GM23248 (cell line): ENCODE measurements around the gene PTPN14. TPM values are rescaled to one million over a fixed set of nuclear protein-coding genes. Genes with fewer than 3 reads are reported as not detected.

Experiments used
- DNase-seq: peaks from one replicate; pipeline ENCODE4 v3.0.0-alpha.2; 2015
- H2AFZ ChIP-seq: fragments of 200-600 bp; sonication (generic); 2 replicates; pipeline ENCODE4 v1.6.1; 2016; ENCODE audit warnings: antibody characterized with exemption
- H3F3A ChIP-seq: fragments of 200-600 bp; sonication (generic); 2 replicates; pipeline ENCODE4 v1.6.1; 2016; ENCODE audit warnings: mild to moderate bottlenecking, antibody characterized with exemption, mixed run types; ENCODE audit not compliant: insufficient read depth
- H3K27ac ChIP-seq: fragments of 200-600 bp; sonication (generic); 2 replicates; pipeline ENCODE4 v1.5.1; 2016; ENCODE audit warnings: mild to moderate bottlenecking
- H3K27me3 ChIP-seq: fragments of 200-600 bp; sonication (generic); replicated peaks from 2 replicates; pipeline ENCODE4 v1.6.1; 2016; ENCODE audit warnings: mild to moderate bottlenecking; ENCODE audit not compliant: insufficient read depth
- H3K36me3 ChIP-seq: fragments of 200-600 bp; sonication (generic); 2 replicates; pipeline ENCODE4 v1.6.1; 2016; ENCODE audit warnings: low read depth, mild to moderate bottlenecking
- H3K4me1 ChIP-seq: fragments of 200-600 bp; sonication (generic); 2 replicates; pipeline ENCODE4 v1.6.1; 2016; ENCODE audit warnings: mild to moderate bottlenecking; ENCODE audit not compliant: insufficient read depth
- H3K4me2 ChIP-seq: fragments of 200-600 bp; sonication (generic); one replicate; pipeline ENCODE4 v1.6.1; 2016; ENCODE audit warnings: mild to moderate bottlenecking; ENCODE audit not compliant: unreplicated experiment
- H3K4me3 ChIP-seq: fragments of 200-600 bp; sonication (generic); 2 replicates; pipeline ENCODE4 v1.5.1; 2016; ENCODE audit warnings: mild to moderate bottlenecking
- H3K79me2 ChIP-seq: fragments of 200-600 bp; sonication (generic); 2 replicates; pipeline ENCODE4 v1.6.1; 2016; ENCODE audit warnings: mild to moderate bottlenecking; ENCODE audit not compliant: insufficient read depth
- H3K9ac ChIP-seq: fragments of 200-600 bp; sonication (generic); 2 replicates; pipeline ENCODE4 v1.6.1; 2016; ENCODE audit warnings: mild to moderate bottlenecking
- H3K9me2 ChIP-seq: fragments of 200-600 bp; sonication (generic); 2 replicates; pipeline ENCODE4 v1.6.1; 2016; ENCODE audit warnings: mixed run types, mild to moderate bottlenecking, moderate library complexity; ENCODE audit not compliant: insufficient read depth
- H3K9me3 ChIP-seq: fragments of 200-600 bp; sonication (generic); one replicate; pipeline ENCODE4 v1.6.1; 2017; ENCODE audit warnings: low read depth
- H4K20me1 ChIP-seq: fragments of 200-600 bp; sonication (generic); 2 replicates; pipeline ENCODE4 v1.6.0; 2016; ENCODE audit not compliant: insufficient read depth
- EZH2 ChIP-seq: fragments of 200-600 bp; sonication (generic); IDR thresholded peaks from 2 replicates; pipeline ENCODE4 v1.6.1; 2018; ENCODE audit warnings: antibody characterized with exemption, mild to moderate bottlenecking; ENCODE audit not compliant: insufficient read depth, poor library complexity, severe bottlenecking
- EZH2phosphoT487 ChIP-seq: fragments of 200-600 bp; sonication (generic); IDR thresholded peaks from 2 replicates; pipeline ENCODE4 v1.6.1; 2018; ENCODE audit warnings: antibody characterized with exemption, moderate library complexity, mild to moderate bottlenecking, low read depth; ENCODE audit not compliant: insufficient read depth
- WGBS, 2 experiments: methylation state at CpG; one replicate each; pipeline ENCODE4 v1.1.6; 2015 to 2017; ENCODE audit warnings: low lambda C conversion rate in 2 of 2, low coverage in 1 of 2; ENCODE audit errors: missing lambda C conversion rate in 2 of 2; 5-methylcytosine and 5-hydroxymethylcytosine counted together
- in situ Hi-C: fragments of 300-500 bp; cut with MboI; formaldehyde crosslinking; loops from 2 replicates; pipeline ENCODE4 v1.15.0; 2020
- polyA plus RNA-seq: library from polyadenylated mRNA; unstranded; fragments of >200 nt; fragmentation: Nextera tagmentation; extraction: Ambion mirVana; gene quantifications from 2 replicates; pipeline ENCODE4 v1.2.1, GENCODE V29; 2016
- total RNA-seq: library from RNA; depleted of rRNA; stranded (reverse); fragments of >200 nt; shearing (Covaris generic); gene quantifications from 2 replicates; pipeline ENCODE4 v1.2.3, GENCODE V29; 2014

The PTPN14 gene
- total and polyA plus RNA-seq, 2 experiments from 2014 or later = 38.7 to 49.8 TPM

DNA sequence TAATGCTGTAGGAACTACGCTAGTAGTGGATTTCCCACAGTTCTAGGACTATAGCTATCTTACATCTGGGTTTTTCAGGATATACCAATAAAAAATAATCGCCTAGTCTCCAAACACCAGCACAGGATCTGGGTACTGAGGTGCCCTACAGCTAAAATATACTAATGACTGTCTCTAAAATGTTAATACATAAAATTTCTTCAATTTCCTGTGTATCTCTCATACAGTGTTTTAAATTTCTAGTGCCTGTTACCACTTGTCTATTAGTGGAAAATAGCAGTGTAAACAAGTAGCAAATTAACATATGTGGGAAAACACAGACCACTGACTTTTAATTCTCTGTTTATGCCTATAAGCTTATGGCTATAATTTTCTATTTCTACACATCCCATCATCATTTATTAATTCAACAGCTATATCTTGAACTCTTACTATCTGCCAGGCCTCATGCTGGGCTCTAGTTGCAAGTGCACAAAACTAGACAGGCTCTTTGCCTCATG lies 16.1 kb upstream of the PTPN14 start:
- Histone ChIP-seq H3K36me3 (no peaks in the 10 kb centered on the region), H3K27me3 (no peaks in the 10 kb centered on the region), H2AFZ (no peak overlapping the region), H3K27ac (peak overlapping the region; percentile 68), H3F3A (peaks cover 64% of the 10 kb centered on the region), H3K9ac (peak overlapping the region; percentile 40), H3K4me3 (no peak overlapping the region), H3K4me1 (peaks cover 64% of the 10 kb centered on the region), H3K4me2 (peak overlapping the region; percentile 69), H4K20me1 (no peaks in the 10 kb centered on the region), H3K79me2 (no peaks in the 10 kb centered on the region), H3K9me2 (no peaks in the 10 kb centered on the region), H3K9me3 (no peaks in the 10 kb centered on the region)
- WGBS, 2 experiments = 97 to 98% methylated on average over 2 of the region's 2 CpGs
- in situ Hi-C loops = no loop called here
- TF ChIP-seq EZH2 = no peak
- no peak for TF ChIP-seq EZH2phosphoT487
- no peak for DNase-seq

DNA sequence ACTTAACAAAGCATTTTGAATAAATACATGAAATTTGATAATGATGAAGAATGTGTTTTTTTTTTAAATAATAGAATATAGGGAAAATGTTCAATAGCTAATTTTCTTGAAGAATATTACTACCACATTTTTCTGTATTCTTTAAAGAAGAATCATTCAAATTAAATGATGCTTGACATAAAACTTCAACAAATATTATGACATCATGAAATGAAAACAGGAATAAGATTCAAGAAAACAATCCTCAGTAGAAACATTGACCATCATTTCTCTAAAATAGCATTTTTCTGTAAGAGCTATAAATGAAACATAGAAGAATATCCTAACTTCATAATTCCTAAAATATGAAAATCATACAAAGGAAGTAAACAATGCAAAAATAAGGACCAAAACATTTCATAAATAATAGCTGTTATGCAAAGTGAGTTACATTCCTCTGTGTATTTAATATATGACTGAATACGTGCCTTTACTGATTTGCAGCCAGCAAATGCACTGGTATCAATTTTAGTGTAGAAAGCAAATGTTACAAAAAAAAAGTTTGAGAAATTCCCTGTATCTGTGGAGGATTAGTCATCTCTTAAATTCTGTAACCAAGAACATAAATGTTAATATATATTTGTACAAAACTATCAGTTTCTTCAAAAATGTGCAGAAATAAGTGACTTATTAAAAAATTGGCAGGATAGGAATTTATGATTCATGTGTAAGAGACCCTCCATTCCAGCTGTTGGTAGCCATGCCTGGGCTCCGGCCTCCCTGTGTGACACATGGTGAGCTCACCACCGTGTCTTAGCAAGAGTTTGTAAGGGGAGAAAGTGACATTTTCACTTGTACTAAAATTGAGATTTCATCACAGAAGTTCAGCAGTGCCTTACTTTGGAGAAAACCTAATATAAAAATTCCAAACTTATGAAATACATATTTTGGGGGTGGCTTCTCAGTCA lies 15.0 kb upstream of the PTPN14 start:
- Histone ChIP-seq H3K4me1 (peaks cover 64% of the 10 kb centered on the region), H3K9me3 (no peaks in the 10 kb centered on the region), H4K20me1 (no peaks in the 10 kb centered on the region), H3K9ac (peak overlapping the region; percentile 40), H3K27ac (peak overlapping the region; percentile 67), H3K27me3 (no peaks in the 10 kb centered on the region), H3K79me2 (no peaks in the 10 kb centered on the region), H3K4me3 (0 out of 2 replicates have a peak overlapping the region, but pooled peaks have one; percentile 17), H2AFZ (0 out of 2 replicates have a peak overlapping the region, but pooled peaks have one; percentile 19), H3F3A (peaks cover 60% of the 10 kb centered on the region), H3K4me2 (peak overlapping the region; percentile 69), H3K36me3 (no peaks in the 10 kb centered on the region), H3K9me2 (no peaks in the 10 kb centered on the region)
- peak; percentile 97 for DNase-seq
- WGBS, 2 experiments = 12 to 15% methylated on average over 3 of the region's 3 CpGs
- TF ChIP-seq EZH2 (no peak), EZH2phosphoT487 (no peak)
- in situ Hi-C loops = no loop called here

- no peaks in the 10 kb centered on the region for H3K36me3 ChIP-seq
- peaks cover 48% of the 10 kb centered on the region for H3F3A ChIP-seq
- no peaks in the 10 kb centered on the region for H4K20me1 ChIP-seq
- H3K9ac ChIP-seq = no peak overlapping the region
- no peak overlapping the region for H3K27ac ChIP-seq
- H3K4me1 ChIP-seq = peaks cover 55% of the 10 kb centered on the region
- H3K4me2 ChIP-seq = no peak overlapping the region
- in situ Hi-C loops = no loop called here
- no peaks in the 10 kb centered on the region for H3K9me2 ChIP-seq
- no peak for DNase-seq
- no peaks in the 10 kb centered on the region for H3K79me2 ChIP-seq
- H2AFZ ChIP-seq = 0 out of 2 replicates have a peak overlapping the region, but pooled peaks have one; percentile 19
- 71 to 73% methylated on average over 1 of the region's 1 CpG for WGBS, 2 experiments
- TF ChIP-seq EZH2phosphoT487 (no peak), EZH2 (no peak)
- H3K9me3 ChIP-seq = no peaks in the 10 kb centered on the region
- no peaks in the 10 kb centered on the region for H3K27me3 ChIP-seq
- no peak overlapping the region for H3K4me3 ChIP-seq
These were observed 13.9 kb upstream of the PTPN14 start for GRCh38 chr1:214565310-214565709.

- H3K27ac ChIP-seq = no peak overlapping the region
- H3F3A ChIP-seq = peaks cover 41% of the 10 kb centered on the region
- no peaks in the 10 kb centered on the region for H3K27me3 ChIP-seq
- no peak overlapping the region for H3K4me2 ChIP-seq
- TF ChIP-seq EZH2phosphoT487 (no peak), EZH2 (no peak)
- no peaks in the 10 kb centered on the region for H4K20me1 ChIP-seq
- no peaks in the 10 kb centered on the region for H3K9me2 ChIP-seq
- H3K9ac ChIP-seq = no peak overlapping the region
- no peak overlapping the region for H2AFZ ChIP-seq
- H3K9me3 ChIP-seq = no peaks in the 10 kb centered on the region
- H3K79me2 ChIP-seq = no peaks in the 10 kb centered on the region
- in situ Hi-C loops = no loop called here
- H3K4me1 ChIP-seq = peaks cover 47% of the 10 kb centered on the region
- no peaks in the 10 kb centered on the region for H3K36me3 ChIP-seq
- H3K4me3 ChIP-seq = no peak overlapping the region
- DNase-seq = peak; percentile 41
These were observed 12.5 kb upstream of the PTPN14 start for GRCh38 chr1:214563881-214564280.
